NB4 (cell line): Measurements from ENCODE around the gene TAPT1.

Source experiments
- DNase-seq: peaks from one replicate; pipeline ENCODE4 v3.0.0; 2010; ENCODE audit warnings: low read depth
- H3K4me3 ChIP-seq: one replicate; pipeline ENCODE4 v1.5.1; 2011; ENCODE audit warnings: mild to moderate bottlenecking, low read depth, low read length, moderate library complexity
- MYC ChIP-seq: IDR thresholded peaks from 2 replicates; pipeline ENCODE4 v1.6.1; 2011; ENCODE audit warnings: low read depth, low read length
- POLR2A ChIP-seq: IDR thresholded peaks from 2 replicates; pipeline ENCODE4 v1.6.1; 2011; ENCODE audit warnings: mild to moderate bottlenecking; ENCODE audit not compliant: insufficient read length; ENCODE audit errors: extremely low read depth
- TF ChIP-seq, protein P1 (sequence below): IDR thresholded peaks from 2 replicates; pipeline ENCODE4 v1.6.1; 2011; ENCODE audit warnings: low read depth, low read length
- TF ChIP-seq, protein P2 (sequence below): IDR thresholded peaks from one replicate; pipeline ENCODE4 v1.5.1; 2012; ENCODE audit warnings: low read depth, low read length

Gene TAPT1

DNA sequence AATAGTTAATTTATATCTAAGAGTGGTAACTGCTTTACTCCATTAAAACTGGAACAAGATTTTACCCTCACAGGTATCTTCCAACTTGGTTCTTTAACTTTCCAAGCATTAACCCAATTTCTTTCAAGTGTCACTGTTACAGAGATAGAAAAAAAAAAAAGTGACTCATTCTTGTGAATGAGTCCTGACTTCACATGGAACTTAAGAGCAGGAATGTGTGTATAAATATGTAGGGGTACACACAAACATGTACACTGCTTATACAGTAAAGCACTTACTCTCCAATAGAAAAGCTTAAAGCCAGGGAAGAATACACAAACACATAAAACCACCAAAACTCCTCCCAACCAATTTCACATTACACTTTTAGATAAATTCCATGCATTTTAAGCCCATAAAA, 38.8 kb downstream of the TAPT1 start:
- no peak for DNase-seq
- H3K4me3 ChIP-seq: no peak overlapping the region
- no peak for TF ChIP-seq MYC
- no peak for TF ChIP-seq POLR2A
- TF ChIP-seq, protein P1, sequence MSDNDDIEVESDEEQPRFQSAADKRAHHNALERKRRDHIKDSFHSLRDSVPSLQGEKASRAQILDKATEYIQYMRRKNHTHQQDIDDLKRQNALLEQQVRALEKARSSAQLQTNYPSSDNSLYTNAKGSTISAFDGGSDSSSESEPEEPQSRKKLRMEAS: no peak
- TF ChIP-seq, protein P2, sequence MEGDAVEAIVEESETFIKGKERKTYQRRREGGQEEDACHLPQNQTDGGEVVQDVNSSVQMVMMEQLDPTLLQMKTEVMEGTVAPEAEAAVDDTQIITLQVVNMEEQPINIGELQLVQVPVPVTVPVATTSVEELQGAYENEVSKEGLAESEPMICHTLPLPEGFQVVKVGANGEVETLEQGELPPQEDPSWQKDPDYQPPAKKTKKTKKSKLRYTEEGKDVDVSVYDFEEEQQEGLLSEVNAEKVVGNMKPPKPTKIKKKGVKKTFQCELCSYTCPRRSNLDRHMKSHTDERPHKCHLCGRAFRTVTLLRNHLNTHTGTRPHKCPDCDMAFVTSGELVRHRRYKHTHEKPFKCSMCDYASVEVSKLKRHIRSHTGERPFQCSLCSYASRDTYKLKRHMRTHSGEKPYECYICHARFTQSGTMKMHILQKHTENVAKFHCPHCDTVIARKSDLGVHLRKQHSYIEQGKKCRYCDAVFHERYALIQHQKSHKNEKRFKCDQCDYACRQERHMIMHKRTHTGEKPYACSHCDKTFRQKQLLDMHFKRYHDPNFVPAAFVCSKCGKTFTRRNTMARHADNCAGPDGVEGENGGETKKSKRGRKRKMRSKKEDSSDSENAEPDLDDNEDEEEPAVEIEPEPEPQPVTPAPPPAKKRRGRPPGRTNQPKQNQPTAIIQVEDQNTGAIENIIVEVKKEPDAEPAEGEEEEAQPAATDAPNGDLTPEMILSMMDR: no peak

DNA sequence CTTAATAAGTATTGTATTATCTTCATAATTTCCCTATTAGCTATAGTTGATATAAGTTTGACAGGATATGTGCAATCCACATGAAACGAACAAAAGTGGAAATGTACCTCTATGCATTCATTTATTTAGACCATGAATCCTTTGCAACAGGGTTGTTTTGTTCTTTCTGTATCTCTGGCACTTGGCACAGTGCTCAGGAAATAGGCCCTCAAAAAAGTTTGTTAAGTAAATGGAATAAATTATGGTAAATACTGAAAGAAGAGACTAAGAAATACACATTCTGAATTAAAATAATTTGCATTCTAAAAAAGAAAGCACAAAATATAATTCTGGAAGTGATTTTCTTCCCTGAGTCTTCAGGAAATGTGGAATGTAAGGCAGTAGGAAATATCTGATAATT, 39.3 kb downstream of the TAPT1 start:
- TF ChIP-seq, protein P2: no peak
- TF ChIP-seq, protein P1: no peak
- no peak for TF ChIP-seq MYC
- no peak for TF ChIP-seq POLR2A
- H3K4me3 ChIP-seq: no peak overlapping the region
- no peak for DNase-seq

DNA sequence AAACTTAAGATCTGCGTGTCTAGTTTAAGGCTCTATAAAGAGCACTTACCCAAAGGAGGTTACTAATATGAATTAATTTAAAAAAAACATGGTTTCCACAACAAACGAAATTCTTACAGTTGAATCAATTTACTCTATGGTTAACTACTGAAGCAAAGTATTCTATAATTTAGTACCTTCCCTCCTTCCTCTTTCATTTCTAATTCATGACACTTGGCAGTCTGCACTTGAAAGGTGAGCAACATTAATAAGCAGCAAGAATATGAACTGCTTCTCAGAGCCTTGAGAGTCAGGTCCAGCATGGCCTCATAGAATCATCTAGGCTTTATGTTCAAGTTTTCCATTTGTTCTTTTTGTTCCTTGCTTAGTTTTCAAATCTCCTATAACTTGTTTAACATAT, 42.7 kb downstream of the TAPT1 start:
- no peak for DNase-seq
- no peak overlapping the region for H3K4me3 ChIP-seq
- TF ChIP-seq, protein P1: no peak
- TF ChIP-seq POLR2A (no peak), MYC (no peak)
- TF ChIP-seq, protein P2: no peak

DNA sequence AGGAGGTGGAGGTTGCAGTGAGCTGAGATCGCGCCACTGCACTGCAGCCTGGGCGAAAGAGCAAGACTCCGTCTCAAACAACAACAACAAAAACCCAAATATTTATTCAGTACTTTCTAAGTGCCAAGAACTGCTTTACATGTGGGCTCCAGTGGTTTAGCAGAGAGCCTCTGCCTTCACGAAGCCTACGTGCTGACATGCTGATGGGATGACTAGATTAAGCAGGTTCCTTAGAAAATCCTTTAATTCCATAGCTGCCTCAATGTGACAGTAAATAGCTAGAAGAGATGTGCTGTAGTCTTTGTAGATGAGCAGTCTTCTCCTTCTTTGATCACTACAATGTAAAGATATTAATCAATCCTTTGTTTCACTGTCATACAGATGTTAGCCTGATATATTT, 49.6 kb downstream of the TAPT1 start:
- no peak for DNase-seq
- TF ChIP-seq, protein P1: no peak
- TF ChIP-seq POLR2A: no peak
- no peak for TF ChIP-seq MYC
- TF ChIP-seq, protein P2: no peak
- H3K4me3 ChIP-seq: no peak overlapping the region

DNA sequence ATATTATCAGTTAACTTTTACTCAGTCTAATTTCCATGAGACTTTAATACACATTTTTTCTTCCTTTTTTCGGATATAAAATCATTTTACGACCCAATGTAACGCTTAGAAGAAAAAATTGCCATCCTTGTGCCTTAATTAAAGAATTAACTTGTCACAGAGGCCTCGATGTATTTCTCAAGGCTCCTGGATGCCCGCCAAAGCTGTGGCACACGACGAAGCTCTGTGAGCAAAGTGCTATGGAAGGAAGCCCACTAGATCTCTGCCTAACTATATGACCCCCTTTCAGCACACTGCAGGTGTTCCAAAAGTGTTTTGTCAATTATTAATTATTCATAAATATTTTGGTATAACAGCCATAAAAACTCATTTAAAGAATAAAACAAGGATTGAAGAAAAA, 54.4 kb downstream of the TAPT1 start:
- TF ChIP-seq, protein P1: no peak
- TF ChIP-seq, protein P2: no peak
- TF ChIP-seq MYC (no peak), POLR2A (no peak)
- H3K4me3 ChIP-seq: no peak overlapping the region
- no peak for DNase-seq

DNA sequence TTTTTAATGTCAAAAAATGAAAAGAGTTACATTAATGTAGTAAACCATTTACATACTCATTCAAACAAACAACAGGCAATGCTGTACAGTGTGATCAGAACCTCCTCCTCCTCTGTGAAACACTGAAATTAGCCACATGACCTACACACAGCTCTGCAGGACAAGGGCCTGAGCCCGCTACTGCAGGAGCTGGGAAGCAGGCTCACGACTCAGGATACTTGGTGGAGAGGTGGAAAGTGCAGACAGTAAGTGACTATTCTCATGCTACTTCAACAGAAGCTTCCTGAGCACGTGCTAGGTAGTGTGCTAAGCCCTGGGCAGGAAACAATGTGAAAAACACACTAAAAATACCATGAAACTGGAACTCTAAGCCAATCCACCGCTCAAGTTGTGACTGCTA, 56.8 kb downstream of the TAPT1 start:
- TF ChIP-seq POLR2A (no peak), MYC (no peak)
- TF ChIP-seq, protein P2: no peak
- TF ChIP-seq, protein P1: no peak
- no peak overlapping the region for H3K4me3 ChIP-seq
- DNase-seq: no peak
